ENCODE data around the gene DNAJC4. TPM values are rescaled to one million over a fixed set of nuclear protein-coding genes. Genes with fewer than 3 reads are reported as not detected.

Gene DNAJC4
- total and polyA plus RNA-seq, 2 of the 8 experiments (the other 6 are each of a cell fraction or from before 2014, with no cell fraction given): 14.6 to 31.0 TPM

DNA sequence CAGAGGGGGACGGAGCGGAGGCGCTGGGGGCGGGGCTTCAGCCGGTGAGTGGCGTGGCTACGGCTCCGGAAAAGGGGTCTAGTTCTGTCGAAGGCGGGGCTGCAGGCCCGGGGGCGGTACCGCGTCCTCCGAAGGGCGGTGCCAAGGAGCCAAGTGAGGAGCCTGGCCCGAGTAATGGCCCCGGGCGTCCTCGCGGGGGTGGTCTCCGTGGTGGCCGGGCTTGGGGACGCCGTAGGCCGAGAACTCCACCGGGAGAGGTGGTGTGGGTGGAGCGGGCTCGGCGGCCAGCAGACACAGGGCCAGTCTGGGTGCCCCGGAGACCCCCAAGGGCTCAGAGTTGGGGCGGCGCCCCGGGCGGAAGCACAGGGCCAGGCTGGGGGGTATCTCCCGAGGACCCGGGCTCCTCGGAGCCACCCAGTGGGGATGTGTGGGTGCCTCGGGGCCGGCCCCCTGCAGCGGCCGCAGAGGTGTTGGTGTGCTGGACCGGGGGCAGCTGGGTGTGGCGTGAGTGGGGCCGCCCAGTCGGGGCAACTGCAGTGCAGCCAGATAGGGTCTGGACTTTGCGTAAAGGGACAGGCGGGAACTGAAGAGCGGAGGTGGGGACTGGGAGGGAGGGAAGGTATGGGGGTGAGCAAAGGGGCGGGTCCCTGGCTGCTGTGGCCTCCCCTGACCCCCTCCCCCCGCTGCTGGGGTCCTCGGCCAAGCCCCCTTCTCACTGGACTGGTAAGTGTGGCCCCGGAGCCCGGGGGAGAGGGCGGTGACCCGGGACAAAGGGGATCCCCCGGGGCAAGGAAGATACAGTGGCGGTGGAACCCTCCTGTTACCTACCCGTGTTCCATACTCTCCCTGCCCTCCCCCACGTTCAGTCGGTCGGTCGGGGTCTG is 11.4 kb downstream of the DNAJC4 start (continued):
- TF ChIP-seq SP2 (IDR thresholded peaks at IDR 0.05; ENCODE audit: low read length) (no peak), SUZ12 (IDR thresholded peaks at IDR 0.05; ENCODE audit: low read length) (no peak), POLR2A (IDR thresholded peaks at IDR 0.05; ENCODE audit: control extremely low read depth in 1 of 2, low read depth in 2 of 2, low read length in 2 of 2) (peak in 1 of 2 experiments; percentile 54; a peak in 2 of 3 replicates), TBP (IDR thresholded peaks at IDR 0.05; ENCODE audit: low read depth, low read length) (no peak), CEBPB (IDR thresholded peaks at IDR 0.05; ENCODE audit: low read depth, low read length) (no peak), EZH2 (IDR thresholded peaks at IDR 0.05; ENCODE audit: low read depth, low read length, severe bottlenecking) (no peak), SP1 (IDR thresholded peaks at IDR 0.05; ENCODE audit: low read depth, low read length) (peak; percentile 45; the same call in 1 of the 2 replicates), BACH1 (IDR thresholded peaks at IDR 0.05; ENCODE audit: low read length) (no peak), YY1 (IDR thresholded peaks at IDR 0.05; ENCODE audit: low read depth, low read length) (peak; percentile 82; the same call in 1 of the 2 replicates), RAD21 (IDR thresholded peaks at IDR 0.05 in 1 of 2, conservative IDR thresholded peaks at IDR 0.05 in 1 of 2; ENCODE audit: low read depth in 2 of 2, low read length in 2 of 2) (no peak), ZNF274 (IDR thresholded peaks at IDR 0.05; ENCODE audit: borderline replicate concordance, extremely low read depth, low read length) (no peak), GTF2F1 (IDR thresholded peaks at IDR 0.05; ENCODE audit: borderline replicate concordance, low read depth, low read length) (no peak), HDAC2 (IDR thresholded peaks at IDR 0.05; ENCODE audit: borderline replicate concordance in 1 of 2, low read depth in 2 of 2, low read length in 2 of 2) (peak in 1 of 2 experiments; percentile 32; a peak in 1 of 4 replicates)

Data from H1 (cell line).